Esophagus squamous epithelium (tissue), 5 donors: Measurements from ENCODE around the gene STYX. TPM values are rescaled to one million over a fixed set of nuclear protein-coding genes. Genes with fewer than 3 reads are reported as not detected.

ENCODE experiments used
- DNase-seq: peaks from one replicate; lab custom pipeline; 2025; lab: John Stamatoyannopoulos, UW
- H3K27ac ChIP-seq, 4 donors: fragments of 200-600 bp; sonication (generic); one replicate each; pipeline ENCODE4 v1.5.1; 2016 to 2019; ENCODE audit warnings: mild to moderate bottlenecking in 1 of 4
- H3K27me3 ChIP-seq, 4 donors: fragments of 200-600 bp; sonication (generic); 1 replicate in 3 of 4; 2 replicates in 1 of 4; pipeline versions ENCODE4 v1.5.1 to v1.6.0; 2017 to 2021; ENCODE audit warnings: antibody characterized with exemption in 1 of 4
- H3K36me3 ChIP-seq, 3 donors: fragments of 200-600 bp; sonication (generic); one replicate each; pipeline ENCODE4 v1.5.1; 2016 to 2019
- H3K4me1 ChIP-seq, 3 donors: fragments of 200-600 bp; sonication (generic); one replicate each; pipeline ENCODE4 v1.5.1; 2017 to 2019
- H3K4me3 ChIP-seq, 4 donors: fragments of 200-600 bp; sonication (generic); 1 replicate in 3 of 4; 2 replicates in 1 of 4; pipeline ENCODE4 v1.5.1; 2016 to 2019; ENCODE audit warnings: mild to moderate bottlenecking in 2 of 4, moderate library complexity in 1 of 4
- H3K9me3 ChIP-seq, 3 donors: fragments of 200-600 bp; sonication (generic); one replicate each; pipeline ENCODE4 v1.5.1; 2016 to 2019
- POLR2A ChIP-seq, 4 donors: fragments of 450-650 bp; IDR thresholded peaks; one replicate each; pipeline ENCODE4 v1.6.1; 2017; ENCODE audit warnings: antibody characterized with exemption in 4 of 4, mild to moderate bottlenecking in 4 of 4, moderate library complexity in 3 of 4
- WGBS, 2 donors: methylation state at CpG; one replicate each; pipeline ENCODE4 v1.1.5; 2018; 5-methylcytosine and 5-hydroxymethylcytosine counted together
- intact Hi-C: fragments of 100-400 bp; cut with DNase I; formaldehyde crosslinking; loops from one replicate; pipeline ENCODE4 v1.15.0; 2022
- total RNA-seq, 4 donors: library from RNA; depleted of rRNA; stranded (reverse); fragments of >200 nt; gene quantifications; one replicate each; pipeline ENCODE4 v1.1.0, GENCODE V29; 2016
- TF ChIP-seq, protein P1 (sequence below), 6 experiments: fragments of 450-650 bp in 4 of 6; fragments of 200-600 bp in 2 of 6; sonication (generic) in 2 of 6; IDR thresholded peaks; one replicate each; pipeline ENCODE4 v1.5.1; 2016 to 2019; ENCODE audit warnings: antibody characterized with exemption in 6 of 6, mild to moderate bottlenecking in 4 of 6, moderate library complexity in 4 of 6
- donor health status: DM: yes; HTN: yes; CAD: no.

The STYX gene
- total RNA-seq, 4 donors from 2014 or later = 9.7 to 19.7 (median 15.6) TPM

DNA sequence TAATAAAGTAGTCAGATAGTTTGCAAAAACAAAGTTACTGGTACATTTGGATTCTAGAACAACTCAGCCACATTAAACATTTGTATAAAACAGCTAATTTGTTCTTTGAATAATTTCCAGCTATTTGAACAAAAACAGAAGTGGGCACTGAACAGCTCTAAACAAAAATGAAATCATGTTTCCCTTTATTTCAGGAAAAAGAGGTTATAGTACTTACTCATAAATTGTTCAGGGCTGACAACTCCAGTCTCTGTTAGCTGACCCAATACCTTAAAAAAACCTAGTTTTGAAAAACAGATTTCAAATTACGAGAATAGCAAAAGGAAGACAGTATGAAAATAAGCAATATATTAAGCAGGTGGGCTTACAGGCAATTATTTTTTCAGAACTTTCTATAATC, 53.2 kb downstream of the STYX start:
- Histone ChIP-seq H3K9me3 (no peaks in the 10 kb centered on the region), H3K4me3 (no peak overlapping the region), H3K27me3 (no peaks in the 10 kb centered on the region), H3K27ac (no peak overlapping the region), H3K4me1 (peaks cover 0 to 10% (median 4%) of the 10 kb centered on the region in 3 donors), H3K36me3 (peaks cover 0 to 35% (median 0%) of the 10 kb centered on the region in 3 donors)
- 85 to 94% methylated on average over 1 of the region's 1 CpG for WGBS, 2 donors
- intact Hi-C loops = no loop called here
- no peak for DNase-seq
- TF ChIP-seq POLR2A (IDR thresholded peaks at IDR 0.05) = no peak

GRCh38 chr14:52786887-52787286, 56.9 kb downstream of the STYX start:
- TF ChIP-seq, protein P1, sequence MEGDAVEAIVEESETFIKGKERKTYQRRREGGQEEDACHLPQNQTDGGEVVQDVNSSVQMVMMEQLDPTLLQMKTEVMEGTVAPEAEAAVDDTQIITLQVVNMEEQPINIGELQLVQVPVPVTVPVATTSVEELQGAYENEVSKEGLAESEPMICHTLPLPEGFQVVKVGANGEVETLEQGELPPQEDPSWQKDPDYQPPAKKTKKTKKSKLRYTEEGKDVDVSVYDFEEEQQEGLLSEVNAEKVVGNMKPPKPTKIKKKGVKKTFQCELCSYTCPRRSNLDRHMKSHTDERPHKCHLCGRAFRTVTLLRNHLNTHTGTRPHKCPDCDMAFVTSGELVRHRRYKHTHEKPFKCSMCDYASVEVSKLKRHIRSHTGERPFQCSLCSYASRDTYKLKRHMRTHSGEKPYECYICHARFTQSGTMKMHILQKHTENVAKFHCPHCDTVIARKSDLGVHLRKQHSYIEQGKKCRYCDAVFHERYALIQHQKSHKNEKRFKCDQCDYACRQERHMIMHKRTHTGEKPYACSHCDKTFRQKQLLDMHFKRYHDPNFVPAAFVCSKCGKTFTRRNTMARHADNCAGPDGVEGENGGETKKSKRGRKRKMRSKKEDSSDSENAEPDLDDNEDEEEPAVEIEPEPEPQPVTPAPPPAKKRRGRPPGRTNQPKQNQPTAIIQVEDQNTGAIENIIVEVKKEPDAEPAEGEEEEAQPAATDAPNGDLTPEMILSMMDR (IDR thresholded peaks at IDR 0.05) = no peak
- TF ChIP-seq POLR2A (IDR thresholded peaks at IDR 0.05) = no peak
- H3K36me3 ChIP-seq = no peaks in the 10 kb centered on the region
- intact Hi-C loops = no loop called here
- H3K9me3 ChIP-seq = no peaks in the 10 kb centered on the region
- no peak overlapping the region for H3K27ac ChIP-seq
- no peaks in the 10 kb centered on the region for H3K27me3 ChIP-seq
- peaks cover 8 to 38% (median 16%) of the 10 kb centered on the region in 3 donors for H3K4me1 ChIP-seq
- no peak for DNase-seq
- H3K4me3 ChIP-seq = no peak overlapping the region

DNA sequence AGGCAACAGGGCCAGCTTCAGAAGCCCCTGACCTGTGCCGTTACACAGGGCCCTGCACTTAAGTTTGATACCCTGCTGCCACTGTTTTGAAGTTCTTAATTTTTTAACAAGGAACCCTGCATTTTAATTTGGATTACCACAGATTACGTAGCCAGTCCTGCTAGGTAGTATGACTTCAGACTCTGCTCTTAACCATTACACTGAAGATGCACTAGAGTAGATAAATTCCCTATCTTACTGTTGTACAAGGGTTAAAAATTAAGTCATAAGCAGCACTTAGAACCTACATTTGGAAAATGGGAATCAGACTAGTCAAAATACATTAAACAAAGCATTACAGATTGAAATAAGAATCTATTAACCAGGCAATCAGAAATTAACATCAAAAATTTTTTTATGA, 59.2 kb downstream of the STYX start:
- intact Hi-C loops = no loop called here
- Histone ChIP-seq H3K36me3 (no peaks in the 10 kb centered on the region), H3K27me3 (no peaks in the 10 kb centered on the region), H3K9me3 (no peaks in the 10 kb centered on the region), H3K4me1 (peaks cover 4 to 33% (median 21%) of the 10 kb centered on the region in 3 donors), H3K27ac (no peak overlapping the region), H3K4me3 (no peak overlapping the region)
- WGBS, 2 donors = 83 to 94% methylated on average over 2 of the region's 2 CpGs
- TF ChIP-seq, protein P1 (IDR thresholded peaks at IDR 0.05) = no peak
- no peak for TF ChIP-seq POLR2A (IDR thresholded peaks at IDR 0.05)
- DNase-seq = no peak

- H3K36me3 ChIP-seq = no peaks in the 10 kb centered on the region
- H3K9me3 ChIP-seq = no peaks in the 10 kb centered on the region
- H3K27me3 ChIP-seq = no peaks in the 10 kb centered on the region
- no peak for DNase-seq
- 58% methylated on average over 18 of the region's 18 CpGs for WGBS, 2 donors
- intact Hi-C loops = no loop called here
- TF ChIP-seq POLR2A (IDR thresholded peaks at IDR 0.05) = no peak
- TF ChIP-seq, protein P1 (IDR thresholded peaks at IDR 0.05) = no peak
- H3K27ac ChIP-seq = peak overlapping the region; percentile 83 to 95 (median 90)
- H3K4me1 ChIP-seq = peaks cover 4 to 33% (median 21%) of the 10 kb centered on the region in 3 donors
- peak overlapping the region; percentile 66 to 85 (median 72) for H3K4me3 ChIP-seq
These were observed 60.2 kb downstream of the STYX start for GRCh38 chr14:52790011-52790755.

GRCh38 chr14:52790756-52791222, 60.8 kb downstream of the STYX start:
- no peak for DNase-seq
- no peaks in the 10 kb centered on the region for H3K36me3 ChIP-seq
- H3K27me3 ChIP-seq = no peaks in the 10 kb centered on the region
- intact Hi-C loops = no loop called here
- 2 to 13% methylated on average over 10 of the region's 26 CpGs for WGBS, 2 donors
- no peaks in the 10 kb centered on the region for H3K9me3 ChIP-seq
- peak overlapping the region; percentile 83 to 95 (median 90) for H3K27ac ChIP-seq
- H3K4me3 ChIP-seq = peak overlapping the region; percentile 66 to 85 (median 72)
- H3K4me1 ChIP-seq = peaks cover 4 to 33% (median 21%) of the 10 kb centered on the region in 3 donors
- TF ChIP-seq POLR2A (IDR thresholded peaks at IDR 0.05) = no peak
- TF ChIP-seq, protein P1 (IDR thresholded peaks at IDR 0.05) = no peak
